Measurements from ENCODE around the gene MEP1A.

DNA sequence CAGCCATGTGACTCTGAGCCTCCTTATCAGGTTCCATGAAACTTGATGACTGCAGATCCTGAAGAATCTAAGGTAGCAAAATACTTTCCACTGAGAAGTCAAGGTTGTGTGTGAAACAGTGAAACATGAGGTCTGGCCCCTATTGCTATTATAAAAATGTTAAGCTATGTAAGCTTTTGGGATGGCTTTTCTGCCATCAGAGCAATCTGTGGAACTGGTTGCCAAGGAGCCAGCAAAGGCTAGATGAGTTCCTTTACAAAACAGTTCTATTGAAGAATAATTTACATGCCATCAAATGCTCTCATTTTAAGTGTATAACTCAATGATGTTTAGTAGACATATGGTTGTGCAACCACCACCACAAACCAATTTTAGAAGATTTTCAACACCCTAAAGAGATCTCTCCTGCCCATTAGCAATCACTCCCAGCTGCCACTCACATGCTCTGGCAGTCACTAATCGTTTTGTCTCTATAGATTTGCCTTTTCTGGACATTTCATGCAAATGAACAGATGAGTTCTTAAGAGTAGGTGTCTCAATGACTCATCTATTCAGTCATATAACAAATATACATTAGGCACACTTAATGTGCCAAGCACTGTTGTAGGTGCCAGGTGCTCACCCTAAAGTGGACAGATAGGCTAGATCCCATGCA is 19.9 kb upstream of the MEP1A start:
- TF ChIP-seq, protein P1, sequence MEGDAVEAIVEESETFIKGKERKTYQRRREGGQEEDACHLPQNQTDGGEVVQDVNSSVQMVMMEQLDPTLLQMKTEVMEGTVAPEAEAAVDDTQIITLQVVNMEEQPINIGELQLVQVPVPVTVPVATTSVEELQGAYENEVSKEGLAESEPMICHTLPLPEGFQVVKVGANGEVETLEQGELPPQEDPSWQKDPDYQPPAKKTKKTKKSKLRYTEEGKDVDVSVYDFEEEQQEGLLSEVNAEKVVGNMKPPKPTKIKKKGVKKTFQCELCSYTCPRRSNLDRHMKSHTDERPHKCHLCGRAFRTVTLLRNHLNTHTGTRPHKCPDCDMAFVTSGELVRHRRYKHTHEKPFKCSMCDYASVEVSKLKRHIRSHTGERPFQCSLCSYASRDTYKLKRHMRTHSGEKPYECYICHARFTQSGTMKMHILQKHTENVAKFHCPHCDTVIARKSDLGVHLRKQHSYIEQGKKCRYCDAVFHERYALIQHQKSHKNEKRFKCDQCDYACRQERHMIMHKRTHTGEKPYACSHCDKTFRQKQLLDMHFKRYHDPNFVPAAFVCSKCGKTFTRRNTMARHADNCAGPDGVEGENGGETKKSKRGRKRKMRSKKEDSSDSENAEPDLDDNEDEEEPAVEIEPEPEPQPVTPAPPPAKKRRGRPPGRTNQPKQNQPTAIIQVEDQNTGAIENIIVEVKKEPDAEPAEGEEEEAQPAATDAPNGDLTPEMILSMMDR (IDR thresholded peaks at IDR 0.05) = no peak
- no peak for TF ChIP-seq POLR2A (IDR thresholded peaks at IDR 0.05; ENCODE audit: low read length)
- no peak for TF ChIP-seq CHD2 (IDR thresholded peaks at IDR 0.05; ENCODE audit: low read length, partially characterized antibody)
- no peak for TF ChIP-seq RARB (CRISPR knock-in tag; IDR thresholded peaks at IDR 0.05)
- TF ChIP-seq JUN (IDR thresholded peaks at IDR 0.05) = no peak
- TF ChIP-seq KDM5A (IDR thresholded peaks at IDR 0.05) = no peak
- no peak for TF ChIP-seq CEBPB (IDR thresholded peaks at IDR 0.05)
- no peak for TF ChIP-seq POLR2AphosphoS2 (conservative IDR thresholded peaks at IDR 0.05; ENCODE audit: low read length)
- no peak for TF ChIP-seq EP300 (IDR thresholded peaks at IDR 0.05)

Measured in A549 (cell line).